Lower lobe of right lung (tissue), 2 donors: ENCODE results near the gene PHIP. TPM values are rescaled to one million over a fixed set of nuclear protein-coding genes. Genes with fewer than 3 reads are reported as not detected.

Experiments
- ATAC-seq, 2 donors: fragments of 200-7000 bp; cut with Tn5 transposase; one replicate each; pipeline ENCODE4 v1.9.1; 2020 to 2022; ENCODE audit warnings: mild to moderate bottlenecking in 2 of 2, moderate library complexity in 2 of 2
- DNase-seq: peaks from one replicate; pipeline ENCODE4 v3.0.0-alpha.2; 2020
- H3K27ac ChIP-seq: fragments of 200-600 bp; one replicate; pipeline ENCODE4 v1.8.0; 2022
- H3K27me3 ChIP-seq: fragments of 200-600 bp; one replicate; pipeline ENCODE4 v1.8.0; 2022; ENCODE audit warnings: low read depth
- H3K36me3 ChIP-seq: fragments of 200-600 bp; one replicate; pipeline ENCODE4 v1.8.0; 2022; ENCODE audit warnings: mild to moderate bottlenecking
- H3K4me1 ChIP-seq: fragments of 200-600 bp; one replicate; pipeline ENCODE4 v1.8.0; 2022
- H3K4me3 ChIP-seq: fragments of 200-600 bp; one replicate; pipeline ENCODE4 v1.8.0; 2022; ENCODE audit warnings: mild to moderate bottlenecking
- H3K9me3 ChIP-seq: fragments of 200-600 bp; one replicate; pipeline ENCODE4 v1.8.0; 2022
- CTCF ChIP-seq: fragments of 200-600 bp; IDR thresholded peaks from one replicate; pipeline ENCODE4 v1.8.0; 2022; ENCODE audit warnings: antibody characterized with exemption, mild to moderate bottlenecking
- intact Hi-C: fragments of 100-400 bp; cut with DNase I; formaldehyde crosslinking; loops from one replicate; pipeline ENCODE4 v1.11.0; 2022
- total RNA-seq: library from RNA; stranded (reverse); fragmentation: NEBNext Ultra II Directional; extraction: Animal tissue kit (Norgen Biotek cat#: 25700); gene quantifications from one replicate; pipeline ENCODE4 v1.2.1, GENCODE V29; 2021
- donor health status: DM: no; HTN: yes; CAD: no; lungs with severe emphysema.

PHIP gene
- total RNA-seq, 1 donor from 2014 or later, result 35.6 TPM

GRCh38 chr6:79070206-79070825 is 7.7 kb downstream of the PHIP start:
- peaks cover 55% of the 10 kb centered on the region for H3K4me1 ChIP-seq
- no peak for TF ChIP-seq CTCF
- ATAC-seq, result no peak
- peaks cover 10% of the 10 kb centered on the region for H3K36me3 ChIP-seq
- H3K4me3 ChIP-seq, result no peak overlapping the region
- H3K9me3 ChIP-seq, result no peaks in the 10 kb centered on the region
- no peaks in the 10 kb centered on the region for H3K27me3 ChIP-seq
- H3K27ac ChIP-seq, result no peak overlapping the region
- DNase-seq, result no peak
- intact Hi-C loops, result no loop called here

DNA sequence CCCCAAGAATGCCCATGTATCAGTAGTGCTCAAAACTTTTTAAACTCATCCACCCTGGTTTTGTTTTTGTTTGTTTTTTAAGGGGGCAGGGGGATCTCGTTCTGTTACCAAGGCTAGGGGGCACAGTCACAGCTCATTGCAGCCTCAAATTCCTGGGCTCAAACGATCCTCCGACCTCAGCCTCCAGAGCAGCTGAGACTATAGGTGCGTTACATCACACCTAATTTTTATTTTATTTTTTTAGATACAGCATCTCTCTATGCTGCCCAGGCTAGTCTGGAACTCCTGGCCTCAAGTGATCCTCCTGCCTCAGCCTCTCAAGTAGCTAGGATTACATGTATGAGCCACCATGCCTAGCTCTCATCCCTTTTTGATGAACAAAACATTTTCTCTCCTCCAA is 11.2 kb downstream of the PHIP start:
- H3K27me3 ChIP-seq, result no peaks in the 10 kb centered on the region
- H3K4me3 ChIP-seq, result no peak overlapping the region
- TF ChIP-seq CTCF, result no peak
- H3K27ac ChIP-seq, result no peak overlapping the region
- intact Hi-C loops, result no loop called here
- peaks cover 42% of the 10 kb centered on the region for H3K4me1 ChIP-seq
- DNase-seq (no peak), ATAC-seq (no peak)
- no peaks in the 10 kb centered on the region for H3K9me3 ChIP-seq
- no peaks in the 10 kb centered on the region for H3K36me3 ChIP-seq

- no peaks in the 10 kb centered on the region for H3K27me3 ChIP-seq
- peaks cover 38% of the 10 kb centered on the region for H3K4me1 ChIP-seq
- ATAC-seq (no peak), DNase-seq (no peak)
- intact Hi-C loops, result no loop called here
- H3K36me3 ChIP-seq, result no peaks in the 10 kb centered on the region
- H3K4me3 ChIP-seq, result no peak overlapping the region
- H3K27ac ChIP-seq, result no peak overlapping the region
- TF ChIP-seq CTCF, result no peak
- no peaks in the 10 kb centered on the region for H3K9me3 ChIP-seq
Measured at GRCh38 chr6:79066330-79066729, 11.7 kb downstream of the PHIP start.

GRCh38 chr6:79065232-79065631 is 12.8 kb downstream of the PHIP start:
- H3K27ac ChIP-seq, result no peak overlapping the region
- DNase-seq (no peak), ATAC-seq (no peak)
- TF ChIP-seq CTCF, result no peak
- no peaks in the 10 kb centered on the region for H3K9me3 ChIP-seq
- no peaks in the 10 kb centered on the region for H3K27me3 ChIP-seq
- H3K36me3 ChIP-seq, result peaks cover 4% of the 10 kb centered on the region
- intact Hi-C loops, result no loop called here
- no peak overlapping the region for H3K4me3 ChIP-seq
- peaks cover 30% of the 10 kb centered on the region for H3K4me1 ChIP-seq

DNA sequence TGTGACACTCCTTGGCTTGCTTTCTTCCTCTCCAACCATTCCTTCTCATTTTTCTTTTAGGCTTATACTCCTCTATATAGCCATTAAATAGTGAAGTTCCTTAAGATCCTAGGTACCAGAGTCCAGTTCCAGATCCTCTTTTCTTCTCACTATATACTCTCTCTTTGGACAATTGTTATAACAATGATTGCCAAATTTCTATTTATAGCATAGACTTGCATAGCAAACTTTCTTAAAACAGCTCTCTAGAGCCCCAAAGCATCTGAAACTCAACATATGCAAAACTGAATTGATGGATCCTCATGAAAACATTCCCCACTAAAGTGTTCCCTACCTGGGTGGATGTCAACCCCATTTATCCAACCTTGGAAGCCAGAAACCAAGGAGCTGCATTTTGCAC is 13.4 kb downstream of the PHIP start:
- TF ChIP-seq CTCF, result no peak
- ATAC-seq, result no peak
- DNase-seq, result no peak
- Histone ChIP-seq H3K4me1 (peaks cover 25% of the 10 kb centered on the region), H3K9me3 (no peaks in the 10 kb centered on the region), H3K27ac (no peak overlapping the region), H3K4me3 (no peak overlapping the region), H3K36me3 (peaks cover 10% of the 10 kb centered on the region), H3K27me3 (no peaks in the 10 kb centered on the region)
- intact Hi-C loops, result no loop called here

DNA sequence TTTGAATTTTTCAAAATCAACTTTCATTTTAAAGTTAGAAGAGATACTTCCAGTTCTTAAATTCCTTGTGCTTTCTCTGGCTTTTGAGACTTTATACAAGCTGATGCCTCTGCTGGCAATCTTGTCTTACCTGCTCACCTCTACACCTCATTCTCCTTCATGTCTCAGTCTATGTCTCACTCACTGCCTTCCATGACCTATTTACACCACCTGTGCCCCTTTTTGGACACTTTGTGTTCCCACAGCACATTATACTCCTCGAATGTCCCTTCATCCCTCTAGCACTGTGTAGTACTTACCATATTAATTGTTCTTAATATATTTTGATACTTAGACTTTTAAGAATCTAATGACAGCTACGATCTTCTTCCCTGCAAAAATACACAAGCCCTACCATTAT is 15.3 kb downstream of the PHIP start:
- no peak for ATAC-seq
- Histone ChIP-seq H3K36me3 (peaks cover 29% of the 10 kb centered on the region), H3K4me1 (peaks cover 18% of the 10 kb centered on the region), H3K27me3 (no peaks in the 10 kb centered on the region), H3K9me3 (no peaks in the 10 kb centered on the region), H3K27ac (no peak overlapping the region), H3K4me3 (no peak overlapping the region)
- intact Hi-C loops, result no loop called here
- no peak for DNase-seq
- no peak for TF ChIP-seq CTCF
